ENCODE results near the gene POLR3E.

DNA sequence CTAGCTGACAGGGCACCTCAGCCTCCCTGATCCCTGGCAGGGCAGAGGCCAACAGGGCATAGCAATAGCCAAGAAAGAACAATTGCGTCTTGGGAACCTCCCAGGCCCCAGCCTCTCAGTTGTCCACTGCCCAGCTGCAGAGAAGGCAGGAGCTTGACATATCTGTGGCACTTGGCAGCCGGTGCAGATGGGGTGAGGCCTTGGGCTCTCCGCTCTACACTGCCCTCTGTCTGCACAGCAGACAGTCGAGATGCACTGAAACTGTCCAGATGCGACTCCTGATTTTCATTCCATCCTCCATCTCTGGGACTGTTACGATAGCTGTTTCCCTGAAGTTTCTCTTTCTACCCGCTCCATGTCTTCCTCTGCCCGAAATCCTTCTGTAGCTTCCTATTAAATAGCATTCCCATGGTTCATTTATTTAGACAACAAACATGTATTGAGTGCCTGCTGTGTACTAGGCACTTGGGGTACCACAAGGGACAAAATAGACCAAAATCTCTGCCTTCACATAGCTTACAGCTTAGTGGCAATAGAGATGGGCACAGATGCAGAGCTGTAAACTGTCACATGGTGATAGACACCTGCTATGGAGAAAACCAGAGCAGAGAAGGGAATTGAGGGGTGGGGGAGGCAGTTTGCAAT lies 3.3 kb downstream of the POLR3E start:
- TF ChIP-seq, protein P1, sequence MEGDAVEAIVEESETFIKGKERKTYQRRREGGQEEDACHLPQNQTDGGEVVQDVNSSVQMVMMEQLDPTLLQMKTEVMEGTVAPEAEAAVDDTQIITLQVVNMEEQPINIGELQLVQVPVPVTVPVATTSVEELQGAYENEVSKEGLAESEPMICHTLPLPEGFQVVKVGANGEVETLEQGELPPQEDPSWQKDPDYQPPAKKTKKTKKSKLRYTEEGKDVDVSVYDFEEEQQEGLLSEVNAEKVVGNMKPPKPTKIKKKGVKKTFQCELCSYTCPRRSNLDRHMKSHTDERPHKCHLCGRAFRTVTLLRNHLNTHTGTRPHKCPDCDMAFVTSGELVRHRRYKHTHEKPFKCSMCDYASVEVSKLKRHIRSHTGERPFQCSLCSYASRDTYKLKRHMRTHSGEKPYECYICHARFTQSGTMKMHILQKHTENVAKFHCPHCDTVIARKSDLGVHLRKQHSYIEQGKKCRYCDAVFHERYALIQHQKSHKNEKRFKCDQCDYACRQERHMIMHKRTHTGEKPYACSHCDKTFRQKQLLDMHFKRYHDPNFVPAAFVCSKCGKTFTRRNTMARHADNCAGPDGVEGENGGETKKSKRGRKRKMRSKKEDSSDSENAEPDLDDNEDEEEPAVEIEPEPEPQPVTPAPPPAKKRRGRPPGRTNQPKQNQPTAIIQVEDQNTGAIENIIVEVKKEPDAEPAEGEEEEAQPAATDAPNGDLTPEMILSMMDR (IDR thresholded peaks at IDR 0.05) = peak; percentile 39 to 67 (median 53)
- no peak for TF ChIP-seq POLR2A (IDR thresholded peaks at IDR 0.05)

All from esophagus squamous epithelium (tissue), 4 donors.